Measurements from ENCODE around the gene ARMC6. TPM values are rescaled to one million over a fixed set of nuclear protein-coding genes. Genes with fewer than 3 reads are reported as not detected.

Gene ARMC6
- total and polyA plus RNA-seq, 2 donors (not counting 3 experiments of a cell fraction or from before 2014, with no cell fraction given) = 33.9 to 44.7 TPM

- CTCF ChIA-PET = no interaction called here
- no TSS peak for BruUV-seq (replicated peaks)
Measured at GRCh38 chr19:19025861-19026260, 7.5 kb upstream of the ARMC6 start.

More at GRCh38 chr19:19025861-19026260, 7.5 kb upstream of the ARMC6 start:
- POLR2A ChIA-PET = no interaction called here
- Histone ChIP-seq H3K4me2 (ENCODE audit: insufficient read depth, low read length) (no peak overlapping the region), H3K4me3 (replicated peaks in 1 of 3; ENCODE audit: insufficient read depth in 1 of 3, low read depth in 1 of 3, low read length in 3 of 3) (no peak overlapping the region), H3K9ac (replicated peaks; ENCODE audit: extremely low read depth, insufficient read depth, low read length) (no peak overlapping the region), H3K79me2 (ENCODE audit: control insufficient read depth, insufficient read depth, low read length) (peaks cover 48% of the 10 kb centered on the region), H3K9me1 (replicated peaks; ENCODE audit: control insufficient read depth, extremely low read depth, insufficient read depth, low read length) (no peaks in the 10 kb centered on the region), H3K36me3 (ENCODE audit: control insufficient read depth in 2 of 2, extremely low read depth in 1 of 2, insufficient read depth in 2 of 2, low read length in 2 of 2) (peaks cover 26 to 38% of the 10 kb centered on the region in 2 experiments), H3K9me3 (replicated peaks; ENCODE audit: control insufficient read depth, insufficient read depth, low read length) (no peaks in the 10 kb centered on the region), H3K4me1 (ENCODE audit: control insufficient read depth, extremely low read depth, insufficient read depth, low read length) (no peaks in the 10 kb centered on the region), H3K27ac (ENCODE audit: insufficient read depth, low read depth, low read length) (no peak overlapping the region), H2AFZ (ENCODE audit: low read depth, low read length) (no peak overlapping the region), H4K20me1 (replicated peaks; ENCODE audit: control insufficient read depth, extremely low read depth, insufficient read depth, low read length) (no peaks in the 10 kb centered on the region), H3K27me3 (ENCODE audit: control insufficient read depth in 2 of 2, insufficient read depth in 2 of 2, low read length in 2 of 2) (no peaks in the 10 kb centered on the region)
- dilution Hi-C loops (cut with MboI; ENCODE audit: extremely low pct_ligation_motif_present, low sequenced_read_pairs) = no loop called here
- TF ChIP-seq POLR2A (IDR thresholded peaks at IDR 0.05; ENCODE audit: low read depth, low read length) = no peak
- TF ChIP-seq POLR2AphosphoS5 (IDR thresholded peaks at IDR 0.05; ENCODE audit: insufficient read depth, low read depth, low read length) = no peak
- TF ChIP-seq JUN (IDR thresholded peaks at IDR 0.05; ENCODE audit: borderline replicate concordance, insufficient read depth, insufficient read length, low read depth) = no peak
- no peak for TF ChIP-seq MYC (IDR thresholded peaks at IDR 0.05; ENCODE audit: low read depth, low read length)
- no peak for TF ChIP-seq GATA2 (IDR thresholded peaks at IDR 0.05; ENCODE audit: insufficient read depth, insufficient read length, low read depth, low read length)
- TF ChIP-seq CTCF (IDR thresholded peaks at IDR 0.05; ENCODE audit: extremely low read depth in 1 of 2, insufficient read depth in 1 of 2, low read depth in 1 of 2, low read length in 2 of 2) = no peak
- TF ChIP-seq EZH2 (IDR thresholded peaks at IDR 0.05; ENCODE audit: borderline replicate concordance, low read depth, low read length, severe bottlenecking) = no peak
- no peak for DNase-seq (ENCODE audit: low read depth, low spot score)
- FAIRE-seq = no peak
- intact Hi-C loops (cut with micrococcal nuclease) = no loop called here

All from endothelial cell of umbilical vein (primary cell).